Naive thymus-derived CD4-positive, alpha-beta T cell (primary cell): Measurements from ENCODE around the gene TACO1. TPM values are rescaled to one million over a fixed set of nuclear protein-coding genes. Genes with fewer than 3 reads are reported as not detected.

Experiments
- ATAC-seq: fragments of 150-1000 bp; cut with Tn5 transposase; 2 replicates; pipeline ENCODE4 v1.10.0; 2021; ENCODE audit warnings: mild to moderate bottlenecking, moderate library complexity
- CTCF ChIA-PET: fragments of 350-600 bp; sonication (Branson Sonifier 250); formaldehyde crosslinking; loops from one replicate; lab custom pipeline; 2021; ENCODE audit warnings: antibody characterized with exemption; lab: Charles Lee
- POLR2A ChIA-PET: fragments of 350-600 bp; sonication (Branson Sonifier 250); formaldehyde crosslinking; loops from one replicate; lab custom pipeline; 2021; ENCODE audit warnings: antibody characterized with exemption, inconsistent platforms; lab: Charles Lee
- DNase-seq, 9 donors: peaks; one replicate each; pipeline versions ENCODE4 v3.0.0 to v3.0.0-alpha.2; 2020 to 2022; ENCODE audit warnings: mixed read lengths in 1 of 9
- H3K27ac ChIP-seq: one replicate; pipeline ENCODE4 v1.7.0; 2013; ENCODE audit warnings: mild to moderate bottlenecking, low read depth, low read length, moderate library complexity
- H3K27me3 ChIP-seq, 2 donors: one replicate each; pipeline ENCODE4 v1.7.0; 2013; ENCODE audit warnings: low read length in 2 of 2, mild to moderate bottlenecking in 2 of 2, moderate library complexity in 2 of 2; ENCODE audit not compliant: control insufficient read depth in 2 of 2, insufficient read depth in 2 of 2
- H3K36me3 ChIP-seq, 3 experiments: 1 replicate in 2 of 3; 2 replicates in 1 of 3; pipeline ENCODE4 v1.7.0; 2013; ENCODE audit warnings: low read length in 3 of 3, mild to moderate bottlenecking in 3 of 3, moderate library complexity in 1 of 3; ENCODE audit not compliant: insufficient read depth in 3 of 3, control insufficient read depth in 2 of 3
- H3K4me1 ChIP-seq, 2 donors: one replicate each; pipeline ENCODE4 v1.7.0; 2013; ENCODE audit warnings: low read length in 2 of 2, mild to moderate bottlenecking in 2 of 2, moderate library complexity in 1 of 2; ENCODE audit not compliant: control insufficient read depth in 2 of 2, insufficient read depth in 2 of 2
- H3K4me3 ChIP-seq: 2 replicates; pipeline ENCODE4 v1.7.0; 2013; ENCODE audit warnings: mild to moderate bottlenecking, low read length
- H3K9me3 ChIP-seq, 3 experiments: 1 replicate in 2 of 3; 2 replicates in 1 of 3; pipeline ENCODE4 v1.7.0; 2013; ENCODE audit warnings: low read length in 3 of 3; ENCODE audit not compliant: control insufficient read depth in 2 of 3
- H3K27ac Mint-ChIP-seq, 9 donors: one replicate each; pipeline ENCODE4 v1.8.0; 2020 to 2022; ENCODE audit warnings: mixed read lengths in 9 of 9, mild to moderate bottlenecking in 8 of 9, moderate library complexity in 5 of 9, inconsistent platforms in 2 of 9
- H3K27me3 Mint-ChIP-seq, 5 donors: one replicate each; pipeline ENCODE4 v1.8.0; 2021 to 2022; ENCODE audit warnings: mixed read lengths in 5 of 5, mild to moderate bottlenecking in 1 of 5
- H3K36me3 Mint-ChIP-seq, 5 donors: one replicate each; pipeline ENCODE4 v1.8.0; 2020 to 2022; ENCODE audit warnings: mixed read lengths in 5 of 5, mild to moderate bottlenecking in 3 of 5, inconsistent platforms in 1 of 5
- H3K4me1 Mint-ChIP-seq, 7 donors: one replicate each; pipeline ENCODE4 v1.8.0; 2020 to 2022; ENCODE audit warnings: mixed read lengths in 7 of 7, mild to moderate bottlenecking in 3 of 7, inconsistent platforms in 1 of 7
- H3K4me3 Mint-ChIP-seq, 10 donors: one replicate each; pipeline ENCODE4 v1.8.0; 2020 to 2022; ENCODE audit warnings: mild to moderate bottlenecking in 10 of 10, mixed read lengths in 10 of 10, moderate library complexity in 6 of 10, inconsistent platforms in 2 of 10
- H3K9me3 Mint-ChIP-seq, 11 donors: one replicate each; pipeline ENCODE4 v1.8.0; 2020 to 2022; ENCODE audit warnings: mixed read lengths in 11 of 11, mild to moderate bottlenecking in 4 of 11, inconsistent platforms in 1 of 11, moderate library complexity in 1 of 11
- intact Hi-C, 2 donors: fragments of 100-400 bp; cut with micrococcal nuclease; formaldehyde crosslinking; loops; one replicate each; pipeline ENCODE4 v1.15.1; 2023
- polyA plus RNA-seq, 2 donors: library from polyadenylated mRNA; unstranded; fragments of 300-500 nt; fragmentation: Illumina TruSeq; gene quantifications; one replicate each; pipeline ENCODE4 v1.2.3, GENCODE V29; 2021
- total RNA-seq, 6 experiments: library from RNA in 5 of 6; stranded (reverse) in 5 of 6; gene quantifications; 1 replicate in 5 of 6; 2 replicates in 1 of 6; pipeline ENCODE4 v1.2.3 and lab custom pipeline; 2021 to 2026

Gene TACO1
- total and polyA plus RNA-seq, 7 experiments from 2014 or later = 11.1 to 21.2 (median 16.8) TPM

DNA sequence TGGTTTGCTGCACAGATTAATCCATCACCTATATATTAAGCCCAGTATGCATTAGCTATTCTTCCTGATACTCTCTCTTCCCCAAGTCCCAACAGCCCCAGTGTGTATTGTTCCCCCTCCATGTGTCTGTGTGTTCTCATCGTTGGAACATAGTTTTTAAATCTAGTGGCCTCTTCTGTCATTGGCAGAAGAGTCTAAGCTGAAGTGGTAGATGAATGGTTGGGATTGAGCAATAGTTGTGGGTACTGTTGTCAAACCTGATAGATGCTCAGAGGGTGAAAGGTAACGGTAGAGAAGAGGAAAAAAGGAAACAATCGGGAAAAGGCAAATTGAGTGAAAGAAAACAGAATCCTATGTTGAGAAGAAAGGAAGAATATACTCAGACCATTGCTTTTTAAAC lies 51.4 kb downstream of the TACO1 start:
- no peak for ATAC-seq
- Histone ChIP-seq H3K9me3 (no peaks in the 10 kb centered on the region), H3K4me3 (no peak overlapping the region), H3K27ac (no peak overlapping the region), H3K4me1 (peaks cover 0 to 4% of the 10 kb centered on the region in 2 donors), H3K27me3 (no peaks in the 10 kb centered on the region), H3K36me3 (peaks cover 0 to 42% (median 9%) of the 10 kb centered on the region in 3 experiments)
- CTCF ChIA-PET = no interaction called here
- DNase-seq = no peak
- Mint-ChIP-seq H3K27me3 (no peaks in the 10 kb centered on the region), H3K36me3 (peaks cover 7 to 55% (median 15%) of the 10 kb centered on the region in 5 donors), H3K4me1 (peaks cover 6 to 19% (median 14%) of the 10 kb centered on the region in 7 donors), H3K27ac (peak overlapping the region in 4 of 9 donors; percentile 6 to 86 (median 72)), H3K9me3 (no peaks in the 10 kb centered on the region), H3K4me3 (no peak overlapping the region)
- intact Hi-C loops = no loop called here
- POLR2A ChIA-PET = no interaction called here

DNA sequence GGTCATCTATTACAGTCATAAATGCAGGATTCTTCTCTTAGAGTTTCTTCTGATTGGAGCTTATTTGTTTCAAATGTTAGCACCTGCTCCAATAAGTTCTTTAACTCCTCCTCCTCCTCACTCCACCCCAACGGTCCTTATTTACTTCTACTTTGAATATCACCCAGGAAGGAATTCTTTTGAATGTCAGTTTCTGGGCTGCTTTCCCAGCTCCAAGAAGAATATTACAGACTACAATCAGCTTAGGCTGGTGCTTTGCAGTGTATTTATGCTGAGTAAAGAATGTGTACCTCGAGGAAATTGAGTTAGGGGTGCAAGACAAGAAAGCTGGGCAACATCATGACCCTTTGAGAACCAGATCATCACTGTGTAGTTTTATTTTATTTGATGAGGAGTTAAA lies 52.4 kb downstream of the TACO1 start:
- Histone ChIP-seq H3K27me3 (no peaks in the 10 kb centered on the region), H3K4me1 (peaks cover 0 to 4% of the 10 kb centered on the region in 2 donors), H3K9me3 (no peaks in the 10 kb centered on the region), H3K36me3 (peaks cover 0 to 38% (median 9%) of the 10 kb centered on the region in 3 experiments), H3K27ac (no peak overlapping the region), H3K4me3 (no peak overlapping the region)
- ATAC-seq (no peak), DNase-seq (no peak)
- H3K4me1 Mint-ChIP-seq = peaks cover 6 to 17% (median 14%) of the 10 kb centered on the region in 7 donors
- H3K9me3 Mint-ChIP-seq = no peaks in the 10 kb centered on the region
- peak overlapping the region in 1 of 9 donors; percentile 16 for H3K27ac Mint-ChIP-seq
- no peak overlapping the region for H3K4me3 Mint-ChIP-seq
- ChIA-PET POLR2A (interaction anchor here (1.1 kb wide), 1 partner anchor 31 kb away, joined by 4 read pairs; the partner anchor contains the start of gene MAP3K3), CTCF (interaction anchor here (1.0 kb wide), 1 partner anchor 58 kb away, joined by 3 read pairs; no protein-coding TSS in a partner anchor)
- H3K27me3 Mint-ChIP-seq = no peaks in the 10 kb centered on the region
- intact Hi-C loops = no loop called here
- H3K36me3 Mint-ChIP-seq = peaks cover 7 to 55% (median 17%) of the 10 kb centered on the region in 5 donors

DNA sequence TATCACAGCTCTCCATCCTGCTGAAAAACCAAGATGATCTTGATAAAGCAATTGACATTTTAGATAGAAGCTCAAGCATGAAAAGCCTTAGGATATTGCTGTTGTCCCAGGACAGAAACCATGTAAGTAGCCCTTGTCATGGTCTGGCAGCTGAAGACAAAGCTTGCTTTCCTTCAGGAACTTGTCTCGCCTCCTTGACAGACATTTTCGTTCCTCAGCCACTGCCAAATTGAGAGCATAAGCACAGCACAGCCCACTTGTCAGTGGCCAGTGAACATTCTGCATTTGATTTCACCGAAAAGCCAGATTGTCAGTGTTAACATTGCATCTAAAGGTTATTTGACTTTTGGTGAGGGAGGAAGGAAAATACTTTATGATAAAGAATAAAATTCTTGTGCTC lies 57.1 kb downstream of the TACO1 start:
- intact Hi-C loops = no loop called here
- no peaks in the 10 kb centered on the region for H3K4me1 ChIP-seq
- DNase-seq = no peak
- no peak overlapping the region for H3K27ac Mint-ChIP-seq
- no peak overlapping the region for H3K4me3 Mint-ChIP-seq
- no peak for ATAC-seq
- CTCF ChIA-PET = no interaction called here
- H3K4me3 ChIP-seq = no peak overlapping the region
- peaks cover 8 to 54% (median 16%) of the 10 kb centered on the region in 5 donors for H3K36me3 Mint-ChIP-seq
- no peaks in the 10 kb centered on the region for H3K9me3 ChIP-seq
- peaks cover 0 to 2% (median 0%) of the 10 kb centered on the region in 11 donors for H3K9me3 Mint-ChIP-seq
- POLR2A ChIA-PET = no interaction called here
- no peak overlapping the region for H3K27ac ChIP-seq
- H3K36me3 ChIP-seq = peaks cover 3 to 56% (median 5%) of the 10 kb centered on the region in 3 experiments
- H3K4me1 Mint-ChIP-seq = peaks cover 0 to 5% (median 0%) of the 10 kb centered on the region in 7 donors
- no peaks in the 10 kb centered on the region for H3K27me3 ChIP-seq
- no peaks in the 10 kb centered on the region for H3K27me3 Mint-ChIP-seq

Other genes starting within 250 kb of the TACO1 start
- 10 to 100 TPM in 3 of 5 experiments, 1 to 10 TPM in 2; 5.0 to 20.4 (median 11.0) TPM for gene CYB561, start 154.6 kb upstream of the TACO1 start, total RNA-seq
- gene CYB561, start 154.6 kb upstream of the TACO1 start, polyA plus RNA-seq = 1 to 10 TPM; 1.9 to 3.0 TPM
- gene ACE, start 123.8 kb upstream of the TACO1 start, total RNA-seq = 10 to 100 TPM in 1 of 5 experiments, 1 to 10 TPM in 2, under 1 TPM in 2; 0.73 to 14.4 (median 2.3) TPM
- not detected for gene ACE, start 123.8 kb upstream of the TACO1 start, polyA plus RNA-seq
- gene KCNH6, start 77.5 kb upstream of the TACO1 start, total RNA-seq = not detected
- gene KCNH6, start 77.5 kb upstream of the TACO1 start, polyA plus RNA-seq = not detected
- gene DCAF7, start 50.4 kb upstream of the TACO1 start, total RNA-seq = 100 to 1,000 TPM in 1 of 5 experiments, 10 to 100 TPM in 4; 26.0 to 128 (median 70.0) TPM
- gene DCAF7, start 50.4 kb upstream of the TACO1 start, polyA plus RNA-seq = 10 to 100 TPM; 56.0 to 83.0 TPM
- gene MAP3K3, start 21.5 kb downstream of the TACO1 start, total RNA-seq = 100 to 1,000 TPM in 1 of 5 experiments, 10 to 100 TPM in 4; 37.5 to 105 (median 85.5) TPM
- 10 to 100 TPM; 29.4 to 45.2 TPM for gene MAP3K3, start 21.5 kb downstream of the TACO1 start, polyA plus RNA-seq
- 100 to 1,000 TPM; 575 to 937 (median 595) TPM for gene LIMD2, start 99.2 kb downstream of the TACO1 start, total RNA-seq
- 100 to 1,000 TPM; 542 to 792 TPM for gene LIMD2, start 99.2 kb downstream of the TACO1 start, polyA plus RNA-seq
- 10 to 100 TPM; 51.0 to 69.7 (median 54.2) TPM for gene STRADA, start 140.9 kb downstream of the TACO1 start, total RNA-seq
- gene STRADA, start 140.9 kb downstream of the TACO1 start, polyA plus RNA-seq = 10 to 100 TPM; 19.9 to 24.2 TPM
- gene CCDC47, start 172.7 kb downstream of the TACO1 start, total RNA-seq = 10 to 100 TPM; 31.8 to 62.9 (median 34.7) TPM
- gene CCDC47, start 172.7 kb downstream of the TACO1 start, polyA plus RNA-seq = 10 to 100 TPM; 33.5 to 45.4 TPM
- 100 to 1,000 TPM; 101 to 192 (median 139) TPM for gene DDX42, start 173.3 kb downstream of the TACO1 start, total RNA-seq
- 10 to 100 TPM; 11.8 to 24.4 TPM for gene DDX42, start 173.3 kb downstream of the TACO1 start, polyA plus RNA-seq
- 100 to 1,000 TPM in 3 of 5 experiments, 10 to 100 TPM in 2; 68.4 to 153 (median 105) TPM for gene PSMC5, start 226.5 kb downstream of the TACO1 start, total RNA-seq
- 100 to 1,000 TPM; 153 to 162 TPM for gene PSMC5, start 226.5 kb downstream of the TACO1 start, polyA plus RNA-seq
- 10 to 100 TPM; 38.1 to 66.2 (median 55.8) TPM for gene FTSJ3, start 226.8 kb downstream of the TACO1 start, total RNA-seq
- gene FTSJ3, start 226.8 kb downstream of the TACO1 start, polyA plus RNA-seq = 10 to 100 TPM; 22.1 to 44.4 TPM
- 100 to 1,000 TPM; 102 to 148 (median 109) TPM for gene SMARCD2, start 241.8 kb downstream of the TACO1 start, total RNA-seq
- 100 to 1,000 TPM in 1 of 2 donors, 10 to 100 TPM in 1; 61.5 to 112 TPM for gene SMARCD2, start 241.8 kb downstream of the TACO1 start, polyA plus RNA-seq